Activated CD8-positive, alpha-beta memory T cell treated with anti-CD3 and anti-CD28 coated beads, Interleukin-2, amount 50 U/mL, for 48 hours (primary cell): Measurements from ENCODE around the gene TRAPPC13.
A peak's percentile ranks its signal among the peaks of the same experiment; 100 is the strongest.
"Not testable (repeated sequence)": the region's sequence is repeated elsewhere in the genome, so short reads cannot be mapped to it uniquely, and the experiment has no call there.

Experiments
- DNase-seq: peaks from one replicate; pipeline ENCODE4 v3.0.0-alpha.2; 2020

The TRAPPC13 gene

GRCh38 chr5:65624571-65625555 lies at the start of gene TRAPPC13, which contains the start of gene SHLD3:
Gene TRAPPC13 (plus strand): TSS chr5:65625027. CDS start chr5:65625061, 34 bp downstream.
Gene SHLD3 (plus strand): TSS chr5:65625027. CDS start chr5:65629588, 4,561 bp downstream.
- peak; percentile 83 for DNase-seq

GRCh38 chr5:65577141-65577540 lies 47.7 kb upstream of the TRAPPC13 start:
- DNase-seq: no peak

GRCh38 chr5:65588694-65589093 lies 36.1 kb upstream of the TRAPPC13 start:
- no peak for DNase-seq

- not testable (repeated sequence) for DNase-seq
Measured at GRCh38 chr5:65601761-65602160, 23.1 kb upstream of the TRAPPC13 start.

GRCh38 chr5:65611524-65611923 lies 13.3 kb upstream of the TRAPPC13 start:
- no peak for DNase-seq

- no peak for DNase-seq
Measured at GRCh38 chr5:65612298-65612907, 12.4 kb upstream of the TRAPPC13 start.

- no peak for DNase-seq
Measured at GRCh38 chr5:65620021-65620420, 4.8 kb upstream of the TRAPPC13 start.

GRCh38 chr5:65621961-65622360 lies 2.9 kb upstream of the TRAPPC13 start:
- DNase-seq: not testable (repeated sequence)

- no peak for DNase-seq
Measured at GRCh38 chr5:65623482-65623881, 1.3 kb upstream of the TRAPPC13 start.

GRCh38 chr5:65624025-65624570 lies 729 bp upstream of the TRAPPC13 start, which contains the start of gene TRIM23:
Gene TRIM23 (minus strand): TSS chr5:65624333. CDS start chr5:65624274, 59 bp downstream.
- DNase-seq: peak; percentile 91

- no peak for DNase-seq
Measured at GRCh38 chr5:65625743-65626142, 916 bp downstream of the TRAPPC13 start.

GRCh38 chr5:65630981-65631380 lies 6.2 kb downstream of the TRAPPC13 start:
- DNase-seq: no peak

GRCh38 chr5:65640240-65640639 lies 15.4 kb downstream of the TRAPPC13 start:
- no peak for DNase-seq

GRCh38 chr5:65646938-65647337 lies 22.1 kb downstream of the TRAPPC13 start:
- no peak for DNase-seq

GRCh38 chr5:65647941-65648340 lies 23.1 kb downstream of the TRAPPC13 start:
- no peak for DNase-seq

GRCh38 chr5:65651144-65651543 lies 26.3 kb downstream of the TRAPPC13 start:
- no peak for DNase-seq

- no peak for DNase-seq
Measured at GRCh38 chr5:65654713-65655112, 29.9 kb downstream of the TRAPPC13 start.

GRCh38 chr5:65663804-65664521 lies 39.1 kb downstream of the TRAPPC13 start:
- DNase-seq: no peak

- DNase-seq: no peak
Measured at GRCh38 chr5:65668696-65669095, 43.9 kb downstream of the TRAPPC13 start.

GRCh38 chr5:65672796-65673195 lies 48.0 kb downstream of the TRAPPC13 start:
- DNase-seq: no peak

GRCh38 chr5:65674749-65675148 lies 49.9 kb downstream of the TRAPPC13 start:
- DNase-seq: no peak

- not testable (repeated sequence) for DNase-seq
Measured at GRCh38 chr5:65676056-65676455, 51.2 kb downstream of the TRAPPC13 start.

GRCh38 chr5:65682148-65682547 lies 57.3 kb downstream of the TRAPPC13 start:
- DNase-seq: no peak
